Breast epithelium (tissue), 3 donors: ENCODE results near the gene MYRF.

Experiments
- CTCF ChIP-seq, 3 donors: fragments of 450-650 bp; IDR thresholded peaks; one replicate each; pipeline ENCODE4 v1.5.1; 2016 to 2017; ENCODE audit warnings: antibody characterized with exemption in 3 of 3, mild to moderate bottlenecking in 3 of 3, moderate library complexity in 3 of 3
- POLR2A ChIP-seq: fragments of 450-650 bp; IDR thresholded peaks from one replicate; pipeline ENCODE4 v1.6.1; 2016; ENCODE audit warnings: antibody characterized with exemption, mild to moderate bottlenecking, moderate library complexity
- POLR2AphosphoS5 ChIP-seq, 3 donors: sonication (generic); formaldehyde crosslinking; IDR thresholded peaks; one replicate each; pipeline ENCODE4 v1.6.1; 2017; ENCODE audit warnings: antibody characterized with exemption in 3 of 3

GRCh38 chr11:61792310-61793082 is 40.1 kb downstream of the MYRF start, which contains the start of the genes FEN1 and TMEM258:
- TF ChIP-seq CTCF (IDR thresholded peaks at IDR 0.05) (peak; percentile 5 to 48 (median 21)), POLR2A (peak; percentile 80), POLR2AphosphoS5 (IDR thresholded peaks at IDR 0.05) (peak; percentile 81 to 99 (median 92))
